Common myeloid progenitor, CD34-positive (primary cell): Measurements from ENCODE around the gene PEX5L.

Source experiments
- CTCF ChIA-PET: fragments of 350-600 bp; sonication (Branson Sonifier 250); formaldehyde crosslinking; loops from one replicate; lab custom pipeline; 2021; ENCODE audit warnings: antibody characterized with exemption; lab: Charles Lee
- POLR2A ChIA-PET: fragments of 350-600 bp; sonication (Branson Sonifier 250); formaldehyde crosslinking; loops from one replicate; lab custom pipeline; 2021; ENCODE audit warnings: antibody characterized with exemption; lab: Charles Lee
- DNase-seq, 3 donors: peaks; one replicate each; pipeline versions ENCODE4 v3.0.0 to v3.0.0-alpha.2; 2013
- H3K27ac ChIP-seq, 2 experiments: 1 replicate in 1 of 2; 2 replicates in 1 of 2; pipeline ENCODE4 v1.7.0; 2013; ENCODE audit warnings: inconsistent platforms in 2 of 2, low read length in 2 of 2, mild to moderate bottlenecking in 2 of 2, low read depth in 1 of 2, moderate library complexity in 1 of 2; ENCODE audit not compliant: severe bottlenecking in 2 of 2, insufficient read depth in 1 of 2, poor library complexity in 1 of 2
- H3K27me3 ChIP-seq, 5 experiments: replicated peaks in 2 of 5; 1 replicate in 3 of 5; 2 replicates in 2 of 5; pipeline versions ENCODE4 v1.6.1 to v1.7.0; 2013; ENCODE audit warnings: low read length in 4 of 5, mild to moderate bottlenecking in 2 of 5, moderate library complexity in 2 of 5, inconsistent platforms in 1 of 5; ENCODE audit not compliant: insufficient read depth in 5 of 5, control insufficient read depth in 4 of 5
- H3K36me3 ChIP-seq, 4 experiments: 1 replicate in 2 of 4; 2 replicates in 2 of 4; pipeline versions ENCODE4 v1.6.1 to v1.7.0; 2013; ENCODE audit warnings: low read length in 3 of 4, control low read depth in 1 of 4, mild to moderate bottlenecking in 1 of 4; ENCODE audit not compliant: control insufficient read depth in 4 of 4, insufficient read depth in 4 of 4
- H3K4me1 ChIP-seq, 4 experiments: 1 replicate in 3 of 4; 2 replicates in 1 of 4; pipeline versions ENCODE4 v1.6.1 to v1.7.1; 2013; ENCODE audit warnings: low read length in 3 of 4, mild to moderate bottlenecking in 3 of 4, control low read depth in 1 of 4, inconsistent platforms in 1 of 4, moderate library complexity in 1 of 4; ENCODE audit not compliant: control insufficient read depth in 4 of 4, insufficient read depth in 4 of 4; ENCODE audit errors: control extremely low read depth in 1 of 4
- H3K4me3 ChIP-seq, 7 experiments: 1 replicate in 4 of 7; 2 replicates in 3 of 7; pipeline versions ENCODE4 v1.5.1 to v1.7.0; 2013; ENCODE audit warnings: mild to moderate bottlenecking in 7 of 7, low read length in 6 of 7, moderate library complexity in 6 of 7, inconsistent platforms in 2 of 7, low read depth in 2 of 7, control low read depth in 1 of 7; ENCODE audit not compliant: insufficient read depth in 4 of 7, control insufficient read depth in 1 of 7; ENCODE audit errors: extremely low read depth in 1 of 7
- H3K9me3 ChIP-seq, 5 experiments: 1 replicate in 4 of 5; 2 replicates in 1 of 5; pipeline versions ENCODE4 v1.6.1 to v1.7.1; 2013; ENCODE audit warnings: low read length in 4 of 5, mild to moderate bottlenecking in 2 of 5, inconsistent platforms in 1 of 5, low read depth in 1 of 5, moderate library complexity in 1 of 5; ENCODE audit not compliant: control insufficient read depth in 4 of 5, insufficient read depth in 2 of 5; ENCODE audit errors: control extremely low read depth in 1 of 5
- WGBS: methylation state at CpG from one replicate; pipeline ENCODE4 v1.1.5; 2013; ENCODE audit not compliant: insufficient coverage; 5-methylcytosine and 5-hydroxymethylcytosine counted together

PEX5L gene

GRCh38 chr3:179840985-179841384, 195.8 kb downstream of the PEX5L start:
- WGBS: 98% methylated on average over 7 of the region's 7 CpGs
- ChIA-PET CTCF (no interaction called here), POLR2A (no interaction called here)
- Histone ChIP-seq H3K4me3 (no peak overlapping the region), H3K9me3 (no peaks in the 10 kb centered on the region), H3K27ac (no peak overlapping the region), H3K4me1 (no peaks in the 10 kb centered on the region), H3K27me3 (peaks cover 0 to 6% (median 0%) of the 10 kb centered on the region in 5 experiments), H3K36me3 (no peaks in the 10 kb centered on the region)
- DNase-seq: no peak

DNA sequence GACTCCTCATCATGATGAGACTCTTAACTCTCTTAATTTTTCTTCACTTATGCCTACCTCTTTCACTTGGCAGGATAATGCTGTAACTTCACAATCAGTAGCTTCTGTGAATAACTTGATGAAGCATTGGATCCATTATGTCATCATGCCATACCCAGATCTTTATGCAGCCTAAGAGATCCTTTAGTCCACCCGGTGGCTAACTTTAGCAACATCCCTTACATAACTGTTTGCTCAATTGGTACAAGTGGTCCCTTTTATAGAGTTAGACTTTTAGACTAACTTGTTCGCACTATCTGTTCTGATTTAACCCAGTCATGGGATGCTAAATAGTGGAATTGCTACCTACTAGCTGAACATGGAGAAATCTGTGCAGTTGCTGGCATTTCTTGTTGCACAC, 199.4 kb downstream of the PEX5L start:
- Histone ChIP-seq H3K4me1 (no peaks in the 10 kb centered on the region), H3K4me3 (no peak overlapping the region), H3K27ac (no peak overlapping the region), H3K27me3 (peaks cover 0 to 10% (median 0%) of the 10 kb centered on the region in 5 experiments), H3K36me3 (no peaks in the 10 kb centered on the region), H3K9me3 (no peaks in the 10 kb centered on the region)
- POLR2A ChIA-PET: no interaction called here
- 100% methylated on average over 2 of the region's 2 CpGs for WGBS
- CTCF ChIA-PET: no interaction called here
- peak; percentile 1 to 31 (median 22) for DNase-seq

DNA sequence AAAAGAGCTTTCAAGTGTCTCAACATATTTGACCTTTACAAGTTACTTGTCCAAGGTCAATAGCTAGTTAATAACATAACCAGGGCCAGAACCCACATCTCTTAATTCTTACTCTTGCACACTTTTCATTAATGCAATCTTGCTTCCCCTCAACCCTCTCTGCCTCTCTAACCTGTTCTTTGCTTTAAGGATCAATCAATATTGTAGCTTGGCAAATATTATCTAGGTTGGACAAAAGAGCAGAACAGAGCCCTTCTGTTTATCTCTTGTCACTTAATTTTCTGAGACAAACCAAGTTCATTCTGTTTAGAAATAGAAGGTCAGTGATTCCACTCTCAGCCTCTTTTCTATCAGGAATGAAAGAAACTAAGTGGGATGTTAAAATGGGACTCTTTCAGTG, 203.4 kb downstream of the PEX5L start:
- peaks cover 0 to 8% (median 0%) of the 10 kb centered on the region in 5 experiments for H3K27me3 ChIP-seq
- DNase-seq: no peak
- H3K36me3 ChIP-seq: no peaks in the 10 kb centered on the region
- H3K4me3 ChIP-seq: no peak overlapping the region
- CTCF ChIA-PET: no interaction called here
- H3K9me3 ChIP-seq: no peaks in the 10 kb centered on the region
- no peaks in the 10 kb centered on the region for H3K4me1 ChIP-seq
- H3K27ac ChIP-seq: no peak overlapping the region
- POLR2A ChIA-PET: no interaction called here

DNA sequence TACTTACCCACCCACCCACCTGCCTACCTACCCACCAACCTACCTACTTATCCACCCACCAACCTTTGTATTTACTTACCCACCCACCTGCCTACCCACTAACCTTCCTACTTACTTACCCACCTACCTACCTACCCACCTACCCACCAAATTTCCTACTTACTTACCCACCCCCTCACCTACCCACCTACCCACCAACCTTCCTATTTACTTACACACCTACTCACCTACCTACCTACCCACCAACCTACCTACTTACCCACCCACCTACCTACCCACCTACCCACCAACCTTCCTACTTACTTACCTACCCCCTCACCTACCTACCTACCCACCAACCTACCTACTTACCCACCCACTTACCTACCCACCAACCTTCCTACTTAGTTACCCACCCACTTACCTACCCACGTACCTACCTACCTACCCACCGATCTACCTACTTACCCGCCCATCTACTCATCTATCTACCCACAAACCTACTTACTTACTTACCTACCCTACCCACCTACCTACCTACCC, 204.3 kb downstream of the PEX5L start:
- H3K4me1 ChIP-seq: no peaks in the 10 kb centered on the region
- CTCF ChIA-PET: no interaction called here
- 97% methylated on average over 3 of the region's 3 CpGs for WGBS

DNA sequence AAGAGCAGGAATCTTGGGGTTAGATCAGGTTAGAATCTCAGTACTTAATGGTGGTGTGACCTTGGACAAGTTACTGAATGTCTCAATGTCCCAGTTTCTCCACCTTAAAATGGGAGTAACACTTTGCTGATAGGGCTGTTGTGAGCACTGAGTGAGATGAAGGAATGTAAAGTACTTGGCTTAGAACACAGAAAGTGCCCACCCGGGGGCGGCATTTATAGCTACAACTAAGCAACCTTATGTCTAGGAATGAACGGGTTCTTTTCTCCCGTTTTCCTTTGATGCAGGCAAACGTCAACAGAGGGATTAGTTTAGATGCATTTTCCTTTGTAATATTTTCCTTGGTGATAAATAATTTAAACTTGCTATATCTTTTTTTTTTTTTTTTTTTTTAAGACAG, 207.3 kb downstream of the PEX5L start:
- Histone ChIP-seq H3K27ac (no peak overlapping the region), H3K27me3 (peaks cover 0 to 9% (median 0%) of the 10 kb centered on the region in 5 experiments), H3K36me3 (no peaks in the 10 kb centered on the region), H3K4me3 (no peak overlapping the region), H3K9me3 (no peaks in the 10 kb centered on the region), H3K4me1 (no peaks in the 10 kb centered on the region)
- CTCF ChIA-PET: no interaction called here
- WGBS: 60% methylated on average over 2 of the region's 5 CpGs
- no peak for DNase-seq
- POLR2A ChIA-PET: no interaction called here

More for the DNA sequence above, 204.3 kb downstream of the PEX5L start:
- no peak for DNase-seq
- Histone ChIP-seq H3K9me3 (no peaks in the 10 kb centered on the region), H3K36me3 (no peaks in the 10 kb centered on the region), H3K4me3 (no peak overlapping the region), H3K27ac (no peak overlapping the region), H3K27me3 (peaks cover 0 to 13% (median 0%) of the 10 kb centered on the region in 5 experiments)
- POLR2A ChIA-PET: no interaction called here

- Histone ChIP-seq H3K9me3 (no peaks in the 10 kb centered on the region), H3K27ac (no peak overlapping the region), H3K4me1 (no peaks in the 10 kb centered on the region), H3K36me3 (no peaks in the 10 kb centered on the region), H3K27me3 (peaks cover 0 to 9% (median 0%) of the 10 kb centered on the region in 5 experiments), H3K4me3 (no peak overlapping the region)
- 90% methylated on average over 2 of the region's 2 CpGs for WGBS
- CTCF ChIA-PET: no interaction called here
- no peak for DNase-seq
- POLR2A ChIA-PET: no interaction called here
Measured at GRCh38 chr3:179828738-179829137, 208.0 kb downstream of the PEX5L start.

GRCh38 chr3:179826247-179826637, 210.5 kb downstream of the PEX5L start:
- peaks cover 0 to 7% (median 0%) of the 10 kb centered on the region in 5 experiments for H3K27me3 ChIP-seq
- H3K9me3 ChIP-seq: no peaks in the 10 kb centered on the region
- H3K27ac ChIP-seq: no peak overlapping the region
- no peak overlapping the region for H3K4me3 ChIP-seq
- DNase-seq: no peak
- POLR2A ChIA-PET: no interaction called here
- 33% methylated on average over 1 of the region's 1 CpG for WGBS
- CTCF ChIA-PET: no interaction called here
- H3K4me1 ChIP-seq: no peaks in the 10 kb centered on the region
- H3K36me3 ChIP-seq: no peaks in the 10 kb centered on the region
